Pancreas (tissue), 10 donors: ENCODE results near the gene KRTAP10-12. TPM values are rescaled to one million over a fixed set of nuclear protein-coding genes. Genes with fewer than 3 reads are reported as not detected.

Experiments
- ATAC-seq, 4 donors: fragments of 200-7000 bp; cut with Tn5 transposase; one replicate each; pipeline versions ENCODE4 v1.8.0 to v1.9.1; 2020; ENCODE audit warnings: mild to moderate bottlenecking in 4 of 4, moderate library complexity in 4 of 4
- DNase-seq, 6 donors: peaks; one replicate each; pipeline ENCODE4 v3.0.0-alpha.2; 2020
- FAIRE-seq: peaks from 2 replicates; lab custom pipeline; 2012; peaks lifted over from hg19 to GRCh38; lab: Jason Lieb, UNC
- H3K27ac ChIP-seq, 4 donors: fragments of 200-600 bp; sonication (generic); 1 replicate in 3 of 4; 2 replicates in 1 of 4; pipeline versions ENCODE4 v1.5.0 to v1.8.0; 2020
- H3K27me3 ChIP-seq, 4 donors: fragments of 200-600 bp; one replicate each; pipeline ENCODE4 v1.8.0; 2021
- H3K36me3 ChIP-seq, 3 donors: fragments of 200-600 bp; sonication (generic) in 1 of 3; one replicate each; pipeline versions ENCODE4 v1.5.0 to v1.8.0; 2020 to 2021
- H3K4me1 ChIP-seq, 3 donors: fragments of 200-600 bp; one replicate each; pipeline ENCODE4 v1.8.0; 2021
- H3K4me3 ChIP-seq, 4 donors: fragments of 200-600 bp; sonication (generic) in 2 of 4; one replicate each; pipeline versions ENCODE4 v1.5.0 to v1.8.0; 2020 to 2021
- H3K9me3 ChIP-seq, 4 donors: fragments of 200-600 bp; one replicate each; pipeline ENCODE4 v1.8.0; 2021
- WGBS, 2 donors: extraction: QIAGEN DNeasy Blood & Tissue Kit; methylation state at CpG; one replicate each; pipeline ENCODE4 v1.1.7; 2013; 5-methylcytosine and 5-hydroxymethylcytosine counted together
- intact Hi-C, 3 donors: fragments of 100-400 bp; cut with DNase I; formaldehyde crosslinking; loops; one replicate each; pipeline versions ENCODE4 v1.11.1 to v1.14.2; 2022
- polyA plus RNA-seq, 2 donors: library from polyadenylated mRNA; stranded (reverse); fragments of 200-250 nt; gene quantifications; one replicate each; pipeline ENCODE4 v1.2.3, GENCODE V29; 2013
- total RNA-seq, 6 donors: library from RNA; stranded (reverse); fragmentation: NEBNext Ultra II Directional in 4 of 6; extraction: Animal tissue kit (Norgen Biotek cat#: 25700) in 4 of 6; gene quantifications; one replicate each; pipeline versions ENCODE4 v1.2.1 to v1.2.4, GENCODE V29; 2021 to 2023
- TF ChIP-seq, protein P1 (sequence below), 4 donors: fragments of 200-600 bp; sonication (generic) in 3 of 4; IDR thresholded peaks; one replicate each; pipeline versions ENCODE4 v1.5.0 to v1.8.0; 2021; ENCODE audit warnings: antibody characterized with exemption in 4 of 4
- donor health status: healthy with polysubstance abuse.
- donor health status: DM: no; HTN: no; CAD: no; lungs with moderate emphysema.
- donor health status: DM: no; HTN: no; CAD: no.
- donor health status: control.
- donor health status: control.
- donor health status: Bipolar disorder and iron deficiency.
- donor health status: DM: yes; HTN: yes; CAD: no.
- donor health status: DM: no; HTN: no; CAD: no.
- donor health status: DM: no; HTN: no; CAD: no.
- donor health status: DM: yes; HTN: yes; CAD: no.

The KRTAP10-12 gene
- total and polyA plus RNA-seq, 8 donors, result not detected

GRCh38 chr21:44664691-44665090 is 32.3 kb upstream of the KRTAP10-12 start:
- intact Hi-C loops, result no loop called here

DNA sequence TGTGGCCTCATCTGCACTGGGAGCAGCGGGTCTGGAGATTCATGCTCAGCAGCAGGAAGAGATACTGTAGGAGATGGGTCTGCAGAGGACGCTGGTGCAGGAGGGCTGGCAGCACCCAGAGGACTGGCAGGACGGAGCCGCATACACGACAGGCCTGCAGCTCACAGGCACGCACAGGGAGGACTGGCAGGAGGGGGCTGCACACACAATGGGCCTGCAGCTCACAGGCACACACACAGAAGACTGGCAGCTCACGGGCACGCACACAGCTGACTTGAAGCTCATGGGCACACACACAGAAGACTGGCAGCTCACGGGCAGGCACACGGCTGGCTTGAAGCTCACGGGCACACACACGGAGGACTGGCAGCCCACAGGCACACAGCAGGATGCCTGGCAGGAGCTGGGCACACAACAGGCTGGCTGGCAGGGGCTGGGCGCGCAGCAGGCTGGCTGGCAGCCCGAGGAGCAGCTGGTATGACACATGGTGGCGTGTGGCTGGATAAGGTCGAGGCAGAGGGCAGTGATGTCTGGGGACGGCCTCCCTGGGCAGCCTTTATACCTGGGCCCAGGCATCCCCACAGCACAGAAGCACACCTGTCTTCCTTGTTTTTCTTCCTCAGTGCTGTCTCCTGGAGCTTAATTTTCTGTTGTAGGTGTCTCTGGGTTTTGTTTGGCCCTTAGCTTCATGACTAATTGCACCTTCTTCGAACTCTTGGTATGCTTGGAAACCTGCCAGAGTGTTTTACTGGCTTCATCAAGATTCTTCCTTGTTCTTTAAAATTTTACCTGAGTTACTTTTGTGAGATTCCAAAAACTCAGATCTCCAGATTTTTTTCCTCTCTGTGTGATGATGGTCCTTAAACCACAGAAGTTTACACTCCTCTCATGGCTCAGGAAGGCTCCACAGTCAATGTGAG is 30.3 kb upstream of the KRTAP10-12 start, which contains the start of gene KRTAP12-2:
TSS of gene KRTAP12-2 (minus strand) at position 527 of the 920 bp plus-strand sequence. CDS start at position 486, 41 bp downstream.
- Histone ChIP-seq H3K4me1 (no peaks in the 10 kb centered on the region), H3K27me3 (peaks cover 0 to 6% (median 0%) of the 10 kb centered on the region in 4 donors), H3K9me3 (no peaks in the 10 kb centered on the region), H3K36me3 (no peaks in the 10 kb centered on the region), H3K27ac (no peak within 1 kb of the TSS), H3K4me3 (no peak within 1 kb of the TSS)
- TF ChIP-seq, protein P1, sequence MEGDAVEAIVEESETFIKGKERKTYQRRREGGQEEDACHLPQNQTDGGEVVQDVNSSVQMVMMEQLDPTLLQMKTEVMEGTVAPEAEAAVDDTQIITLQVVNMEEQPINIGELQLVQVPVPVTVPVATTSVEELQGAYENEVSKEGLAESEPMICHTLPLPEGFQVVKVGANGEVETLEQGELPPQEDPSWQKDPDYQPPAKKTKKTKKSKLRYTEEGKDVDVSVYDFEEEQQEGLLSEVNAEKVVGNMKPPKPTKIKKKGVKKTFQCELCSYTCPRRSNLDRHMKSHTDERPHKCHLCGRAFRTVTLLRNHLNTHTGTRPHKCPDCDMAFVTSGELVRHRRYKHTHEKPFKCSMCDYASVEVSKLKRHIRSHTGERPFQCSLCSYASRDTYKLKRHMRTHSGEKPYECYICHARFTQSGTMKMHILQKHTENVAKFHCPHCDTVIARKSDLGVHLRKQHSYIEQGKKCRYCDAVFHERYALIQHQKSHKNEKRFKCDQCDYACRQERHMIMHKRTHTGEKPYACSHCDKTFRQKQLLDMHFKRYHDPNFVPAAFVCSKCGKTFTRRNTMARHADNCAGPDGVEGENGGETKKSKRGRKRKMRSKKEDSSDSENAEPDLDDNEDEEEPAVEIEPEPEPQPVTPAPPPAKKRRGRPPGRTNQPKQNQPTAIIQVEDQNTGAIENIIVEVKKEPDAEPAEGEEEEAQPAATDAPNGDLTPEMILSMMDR (IDR thresholded peaks at IDR 0.05), result no peak
- intact Hi-C loops, result no loop called here
- 44 to 54% methylated on average over 19 of the region's 19 CpGs for WGBS, 2 donors
- no peak for ATAC-seq
- no peak for DNase-seq
- FAIRE-seq, result no peak

More at GRCh38 chr21:44664691-44665090, 32.3 kb upstream of the KRTAP10-12 start:
- TF ChIP-seq, protein P1 (IDR thresholded peaks at IDR 0.05), result no peak
- no peak overlapping the region for H3K27ac ChIP-seq
- H3K4me1 ChIP-seq, result no peaks in the 10 kb centered on the region
- WGBS, 2 donors, result 59 to 80% methylated on average over 5 of the region's 5 CpGs
- H3K9me3 ChIP-seq, result no peaks in the 10 kb centered on the region
- H3K27me3 ChIP-seq, result peaks cover 0 to 7% (median 0%) of the 10 kb centered on the region in 4 donors
- ATAC-seq (no peak), FAIRE-seq (no peak), DNase-seq (no peak)
- no peaks in the 10 kb centered on the region for H3K36me3 ChIP-seq
- no peak overlapping the region for H3K4me3 ChIP-seq

DNA sequence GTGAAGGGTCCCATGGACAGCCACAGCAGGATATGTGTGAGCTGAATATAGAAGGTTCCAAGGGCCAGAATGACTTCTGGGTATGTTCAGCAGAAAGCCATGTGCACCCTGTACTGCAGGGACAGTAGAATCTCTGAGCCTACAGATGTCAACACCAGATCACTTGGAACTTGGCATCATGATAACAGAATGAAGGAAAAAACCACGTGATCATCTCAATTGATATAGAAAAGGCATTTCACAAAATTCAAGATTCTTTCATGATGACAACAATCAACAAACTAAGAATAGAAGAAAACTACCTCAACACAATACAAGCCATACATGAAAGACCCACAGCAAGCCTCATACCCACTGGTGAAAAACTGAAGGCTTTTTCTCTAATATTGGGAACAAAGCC is 29.4 kb upstream of the KRTAP10-12 start:
- Histone ChIP-seq H3K27me3 (peaks cover 0 to 6% (median 0%) of the 10 kb centered on the region in 4 donors), H3K9me3 (no peaks in the 10 kb centered on the region), H3K4me1 (no peaks in the 10 kb centered on the region), H3K4me3 (no peak overlapping the region), H3K27ac (no peak overlapping the region), H3K36me3 (no peaks in the 10 kb centered on the region)
- no peak for FAIRE-seq
- TF ChIP-seq, protein P1 (IDR thresholded peaks at IDR 0.05), result no peak
- ATAC-seq, result no peak
- intact Hi-C loops, result no loop called here
- WGBS, 2 donors, result 47 to 55% methylated on average over 1 of the region's 1 CpG
- DNase-seq, result no peak

DNA sequence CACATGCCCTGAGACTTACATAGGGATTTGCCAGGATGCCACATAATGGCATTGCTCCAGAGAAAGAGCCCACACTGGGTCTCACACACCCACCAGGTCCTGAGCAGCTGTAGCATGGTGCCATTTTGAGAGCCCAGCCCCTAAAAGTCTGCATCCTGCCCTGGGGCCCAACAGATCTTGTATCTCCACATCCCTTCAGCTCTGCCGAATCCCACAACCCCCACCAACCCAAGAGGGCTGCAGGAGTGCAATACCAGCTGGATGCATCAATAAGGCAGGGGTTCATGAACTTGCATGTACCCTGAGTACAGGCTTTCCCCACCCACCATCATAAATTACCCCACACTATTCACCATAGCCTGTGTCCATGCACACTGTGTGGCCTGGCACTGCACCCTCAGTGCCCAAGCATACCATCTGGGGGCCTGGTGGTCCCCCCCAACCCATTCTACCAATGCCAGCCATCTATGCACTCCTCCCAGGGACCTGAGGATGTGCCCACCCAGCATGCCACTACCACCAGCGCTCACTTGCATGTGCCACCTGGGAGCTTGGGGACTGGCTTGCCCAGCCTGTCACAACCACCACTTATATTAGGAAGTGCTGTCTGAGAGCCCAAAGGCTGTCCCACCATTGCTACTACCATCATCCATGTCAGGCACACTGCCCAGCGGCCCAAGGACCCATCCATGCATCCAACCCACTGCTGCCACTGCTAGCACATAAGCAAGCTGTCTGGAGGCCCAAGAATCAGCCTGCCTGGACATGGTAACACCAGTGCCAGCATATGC is 26.1 kb upstream of the KRTAP10-12 start:
- TF ChIP-seq, protein P1 (IDR thresholded peaks at IDR 0.05), result no peak
- H3K4me1 ChIP-seq, result no peaks in the 10 kb centered on the region
- H3K27me3 ChIP-seq, result peaks cover 0 to 6% (median 0%) of the 10 kb centered on the region in 4 donors
- FAIRE-seq, result no peak
- intact Hi-C loops, result no loop called here
- H3K9me3 ChIP-seq, result no peaks in the 10 kb centered on the region
- whole genome bisulfite sequencing, 2 donors, result 54 to 61% methylated on average over 3 of the region's 3 CpGs
- no peak overlapping the region for H3K27ac ChIP-seq
- no peak for DNase-seq
- no peak overlapping the region for H3K4me3 ChIP-seq
- no peak for ATAC-seq
- no peaks in the 10 kb centered on the region for H3K36me3 ChIP-seq
